AG08396 (cell line): Measurements from ENCODE around the gene NR5A2.
A peak's percentile ranks its signal among the peaks of the same experiment; 100 is the strongest.

Experiments used
- DNase-seq: peaks from one replicate; pipeline ENCODE4 v3.0.0; 2012; ENCODE audit warnings: low spot score, mixed read lengths

The NR5A2 gene

GRCh38 chr1:200124309-200124708, 96.8 kb downstream of the NR5A2 start:
- no peak for DNase-seq

GRCh38 chr1:200128081-200128480, 100.6 kb downstream of the NR5A2 start:
- DNase-seq, result no peak

GRCh38 chr1:200128944-200129879, 101.7 kb downstream of the NR5A2 start:
- DNase-seq, result no peak

DNA sequence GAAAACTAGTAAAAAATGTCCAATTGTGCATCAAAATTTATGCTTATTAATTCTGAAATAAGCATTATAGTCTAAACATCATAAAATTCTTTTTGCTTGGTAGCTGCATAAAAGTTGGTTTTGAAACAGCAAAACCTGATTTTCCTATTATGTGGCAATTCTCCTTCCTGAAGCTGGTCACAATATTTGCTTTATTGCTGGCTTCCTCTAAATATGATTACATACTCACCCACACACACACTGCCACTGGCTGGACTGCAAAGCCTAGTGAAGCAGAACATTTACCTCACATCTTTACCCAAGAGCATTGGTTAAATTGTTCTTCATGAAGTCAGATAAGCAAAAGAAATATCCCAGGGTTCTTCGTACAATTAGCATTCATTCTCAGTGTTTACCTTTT, 103.0 kb downstream of the NR5A2 start:
- no peak for DNase-seq

- DNase-seq, result no peak
These were observed 104.1 kb downstream of the NR5A2 start for GRCh38 chr1:200131551-200132125.

GRCh38 chr1:200133123-200133522, 105.6 kb downstream of the NR5A2 start:
- no peak for DNase-seq

GRCh38 chr1:200134116-200134515, 106.6 kb downstream of the NR5A2 start:
- no peak for DNase-seq

DNA sequence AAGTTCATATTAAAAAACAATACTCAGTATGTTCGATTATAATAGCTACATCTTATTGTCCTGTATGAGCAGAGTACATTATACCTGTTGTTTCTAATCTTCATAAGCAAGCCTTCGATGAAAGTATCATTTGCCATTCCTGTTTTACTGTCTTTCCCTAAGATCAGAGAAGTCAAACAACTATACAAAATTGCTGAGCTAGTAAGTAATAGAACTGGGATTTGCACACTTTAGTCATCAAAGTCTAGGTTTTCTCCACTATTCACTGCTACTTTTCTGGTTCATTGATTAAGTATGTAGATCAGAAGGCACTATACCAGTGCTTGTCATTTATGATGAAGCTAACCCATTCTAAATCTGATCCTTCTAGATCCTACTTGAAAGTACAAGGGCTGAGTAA, 108.9 kb downstream of the NR5A2 start:
- no peak for DNase-seq

DNA sequence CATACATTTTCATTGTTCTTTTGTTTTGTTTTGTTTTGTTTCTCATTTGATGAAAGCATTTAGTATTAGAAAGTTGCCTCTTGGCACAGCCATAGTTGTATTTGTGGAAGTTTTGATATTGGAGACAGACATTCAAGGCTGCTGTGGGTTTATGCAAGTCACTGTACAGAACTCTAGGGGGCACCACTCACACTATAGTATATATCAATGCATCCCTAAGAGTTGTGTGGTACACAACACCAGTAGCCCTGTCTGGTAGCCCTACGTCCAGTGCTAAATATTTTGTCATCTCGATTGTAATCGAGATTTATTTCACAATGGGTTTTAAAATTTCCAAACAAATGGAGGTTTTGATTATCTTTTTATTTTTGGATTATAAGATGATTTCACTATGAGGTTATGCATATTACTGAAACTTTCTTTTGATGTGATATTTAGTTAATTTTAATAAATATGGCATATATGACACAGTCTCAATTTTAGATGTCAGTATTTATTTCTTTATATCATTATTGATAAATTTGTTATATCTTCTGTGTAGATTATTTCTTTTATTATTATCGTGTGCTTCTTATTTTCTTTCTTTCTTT, 112.2 kb downstream of the NR5A2 start:
- peak; percentile 70 for DNase-seq

DNA sequence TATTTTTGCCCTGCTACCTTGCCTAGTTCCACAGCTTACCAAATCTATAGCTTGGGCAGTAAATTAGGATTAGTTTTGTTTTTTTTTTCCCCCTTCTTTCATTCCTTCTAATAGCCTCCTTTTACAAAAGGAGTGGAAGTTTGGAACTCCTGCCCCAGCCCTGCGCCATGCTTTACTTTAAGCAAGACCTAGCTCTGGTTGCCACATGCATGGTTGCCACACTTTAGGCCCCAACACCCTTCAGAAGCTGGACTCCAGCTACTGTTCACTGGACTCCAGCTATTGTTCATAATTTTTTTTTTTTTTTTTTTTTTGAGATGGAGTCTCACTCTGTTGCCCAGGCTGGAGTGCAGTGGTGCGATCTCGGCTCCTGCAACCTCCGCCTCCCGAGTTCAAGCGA, 115.8 kb downstream of the NR5A2 start:
- no peak for DNase-seq

GRCh38 chr1:200146100-200146499, 118.6 kb downstream of the NR5A2 start:
- no peak for DNase-seq

GRCh38 chr1:200147094-200147493, 119.6 kb downstream of the NR5A2 start:
- DNase-seq, result no peak

GRCh38 chr1:200147742-200148141, 120.2 kb downstream of the NR5A2 start:
- DNase-seq, result no peak

- no peak for DNase-seq
These were observed 122.5 kb downstream of the NR5A2 start for GRCh38 chr1:200150006-200150405.

DNA sequence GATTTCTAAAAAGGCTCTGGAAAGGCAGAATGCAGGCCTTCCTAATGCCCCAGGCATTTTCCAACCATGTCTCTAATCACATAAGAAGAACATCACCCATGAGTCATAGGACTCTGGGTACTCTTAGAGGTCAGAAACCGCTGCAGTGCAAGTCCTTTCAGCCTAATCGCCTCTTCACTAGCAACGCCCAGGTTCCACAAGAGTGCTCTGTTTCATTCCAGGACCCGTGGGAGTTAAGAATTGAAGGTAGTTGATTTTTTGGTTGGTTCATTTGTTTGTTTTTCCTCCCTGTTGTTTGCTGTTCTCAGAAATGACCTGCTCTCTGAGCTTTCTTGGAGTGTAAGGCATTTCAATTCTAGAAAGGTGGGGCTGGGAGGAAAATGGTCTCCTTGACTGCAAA, 123.2 kb downstream of the NR5A2 start:
- peak; percentile 64 for DNase-seq

- DNase-seq, result no peak
These were observed 124.8 kb downstream of the NR5A2 start for GRCh38 chr1:200152336-200152735.

- no peak for DNase-seq
These were observed 126.0 kb downstream of the NR5A2 start for GRCh38 chr1:200153277-200154055.

- no peak for DNase-seq
These were observed 126.7 kb downstream of the NR5A2 start for GRCh38 chr1:200154069-200154767.

GRCh38 chr1:200157715-200158114, 130.2 kb downstream of the NR5A2 start:
- no peak for DNase-seq

DNA sequence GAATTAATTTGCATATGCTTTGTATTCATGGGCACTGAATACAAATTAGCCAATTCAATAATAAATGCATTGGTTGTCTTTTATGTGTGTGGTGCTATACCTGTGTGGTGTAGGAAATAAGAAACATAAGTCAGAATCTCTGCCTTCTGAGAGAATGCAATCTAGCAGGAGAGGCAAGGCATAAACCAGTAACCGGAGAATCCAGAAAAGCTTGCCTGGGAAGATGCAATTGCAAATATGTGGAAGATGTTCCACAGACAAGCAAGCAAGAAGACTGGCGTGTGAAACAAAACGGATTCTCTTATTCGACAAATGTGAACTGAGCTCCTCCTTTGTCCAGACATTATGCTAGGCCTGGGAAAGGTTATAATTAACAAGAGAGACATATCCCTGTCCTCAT, 134.3 kb downstream of the NR5A2 start:
- DNase-seq, result no peak

- DNase-seq, result no peak
These were observed 134.7 kb downstream of the NR5A2 start for GRCh38 chr1:200162258-200162657.

- no peak for DNase-seq
These were observed 135.4 kb downstream of the NR5A2 start for GRCh38 chr1:200162877-200163276.
